Loucy (cell line): ENCODE results near the gene KCNQ5.

ENCODE experiments used
- EZH2phosphoT487 ChIP-seq: fragments of 200-600 bp; IDR thresholded peaks from 2 replicates; pipeline ENCODE4 v1.6.1; 2018; ENCODE audit warnings: antibody characterized with exemption, mild to moderate bottlenecking, moderate library complexity, borderline replicate concordance
- TF ChIP-seq, protein P1 (sequence below): fragments of 200-600 bp; sonication (generic); conservative IDR thresholded peaks from 2 replicates; pipeline ENCODE4 v1.5.1; 2014; ENCODE audit warnings: mild to moderate bottlenecking, antibody characterized with exemption, low read length

DNA sequence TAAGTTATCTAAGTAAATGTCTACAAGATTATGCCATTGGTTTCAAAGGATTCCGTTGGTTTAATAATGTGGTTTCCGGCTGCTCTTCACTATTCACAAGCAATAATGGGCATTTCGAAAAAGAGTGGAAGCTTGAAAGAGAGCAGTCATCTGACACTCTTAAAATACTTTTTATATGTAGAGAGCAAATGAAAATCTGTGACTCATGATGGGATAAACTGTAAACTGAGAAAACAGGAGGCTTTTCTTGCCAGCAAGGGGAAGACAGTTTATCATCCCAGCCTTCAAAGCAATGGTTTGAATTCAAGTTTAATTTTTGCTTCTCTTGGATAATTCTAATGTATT, 457.7 kb downstream of the KCNQ5 start:
- TF ChIP-seq, protein P1, sequence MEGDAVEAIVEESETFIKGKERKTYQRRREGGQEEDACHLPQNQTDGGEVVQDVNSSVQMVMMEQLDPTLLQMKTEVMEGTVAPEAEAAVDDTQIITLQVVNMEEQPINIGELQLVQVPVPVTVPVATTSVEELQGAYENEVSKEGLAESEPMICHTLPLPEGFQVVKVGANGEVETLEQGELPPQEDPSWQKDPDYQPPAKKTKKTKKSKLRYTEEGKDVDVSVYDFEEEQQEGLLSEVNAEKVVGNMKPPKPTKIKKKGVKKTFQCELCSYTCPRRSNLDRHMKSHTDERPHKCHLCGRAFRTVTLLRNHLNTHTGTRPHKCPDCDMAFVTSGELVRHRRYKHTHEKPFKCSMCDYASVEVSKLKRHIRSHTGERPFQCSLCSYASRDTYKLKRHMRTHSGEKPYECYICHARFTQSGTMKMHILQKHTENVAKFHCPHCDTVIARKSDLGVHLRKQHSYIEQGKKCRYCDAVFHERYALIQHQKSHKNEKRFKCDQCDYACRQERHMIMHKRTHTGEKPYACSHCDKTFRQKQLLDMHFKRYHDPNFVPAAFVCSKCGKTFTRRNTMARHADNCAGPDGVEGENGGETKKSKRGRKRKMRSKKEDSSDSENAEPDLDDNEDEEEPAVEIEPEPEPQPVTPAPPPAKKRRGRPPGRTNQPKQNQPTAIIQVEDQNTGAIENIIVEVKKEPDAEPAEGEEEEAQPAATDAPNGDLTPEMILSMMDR, result no peak
- TF ChIP-seq EZH2phosphoT487, result no peak
